KBM-7 (cell line): Measurements from ENCODE around the gene KRTAP1-5.
"Not testable (repeated sequence)": the region's sequence is repeated elsewhere in the genome, so short reads cannot be mapped to it uniquely, and the experiment has no call there.

ENCODE experiments used
- DNase-seq: peaks from one replicate; pipeline ENCODE4 v3.0.0-alpha.2; 2015
- in situ Hi-C: fragments of 300-500 bp; cut with MboI; formaldehyde crosslinking; loops from 2 replicates; pipeline ENCODE4 v1.14.3; 2020; ENCODE audit warnings: low sequenced_read_pairs, low pct_unique_long_range_greater_than_20kb, mixed read lengths

Gene KRTAP1-5

GRCh38 chr17:41010441-41010840 lies 16.6 kb downstream of the KRTAP1-5 start:
- in situ Hi-C loops: no loop called here
- DNase-seq: no peak

- in situ Hi-C loops: no loop called here
- no peak for DNase-seq
Measured at GRCh38 chr17:41009936-41010335, 17.1 kb downstream of the KRTAP1-5 start.

GRCh38 chr17:41009301-41009760 lies 17.7 kb downstream of the KRTAP1-5 start:
- no peak for DNase-seq
- in situ Hi-C loops: no loop called here

- DNase-seq: no peak
- in situ Hi-C loops: no loop called here
Measured at GRCh38 chr17:41008811-41009210, 18.2 kb downstream of the KRTAP1-5 start, which contains the start of gene KRTAP3-1. KRTAP3-1 (minus strand) TSS chr17:41009128; CDS start chr17:41009074, 54 bp downstream.

GRCh38 chr17:41004397-41004796 lies 22.6 kb downstream of the KRTAP1-5 start:
- in situ Hi-C loops: no loop called here
- DNase-seq: no peak

- DNase-seq: no peak
- in situ Hi-C loops: no loop called here
Measured at GRCh38 chr17:41003926-41004325, 23.1 kb downstream of the KRTAP1-5 start.

- no peak for DNase-seq
- in situ Hi-C loops: no loop called here
Measured at GRCh38 chr17:41002814-41003213, 24.2 kb downstream of the KRTAP1-5 start.

GRCh38 chr17:41001795-41002194 lies 25.2 kb downstream of the KRTAP1-5 start:
- in situ Hi-C loops: no loop called here
- no peak for DNase-seq

GRCh38 chr17:40999563-40999962 lies 27.4 kb downstream of the KRTAP1-5 start, which contains the start of gene KRTAP3-2:
KRTAP3-2 (minus strand) TSS chr17:40999906; CDS start chr17:40999853, 53 bp downstream.
- DNase-seq, in situ Hi-C loops: not testable (repeated sequence)

GRCh38 chr17:40997361-40997760 lies 29.6 kb downstream of the KRTAP1-5 start:
- in situ Hi-C loops: no loop called here
- DNase-seq: no peak

GRCh38 chr17:40996829-40997228 lies 30.2 kb downstream of the KRTAP1-5 start:
- in situ Hi-C loops: no loop called here

GRCh38 chr17:40995116-40995515 lies 31.9 kb downstream of the KRTAP1-5 start:
- in situ Hi-C loops: no loop called here
- no peak for DNase-seq

More at GRCh38 chr17:40996829-40997228, 30.2 kb downstream of the KRTAP1-5 start:
- no peak for DNase-seq

GRCh38 chr17:40993839-40994238 lies 33.2 kb downstream of the KRTAP1-5 start, which contains the start of gene KRTAP3-3:
KRTAP3-3 (minus strand) TSS chr17:40994164; CDS start chr17:40994097, 67 bp downstream.
- no peak for DNase-seq
- in situ Hi-C loops: no loop called here

GRCh38 chr17:40993084-40993483 lies 33.9 kb downstream of the KRTAP1-5 start:
- in situ Hi-C loops: no loop called here
- no peak for DNase-seq

- in situ Hi-C loops: no loop called here
Measured at GRCh38 chr17:40992666-40993065, 34.3 kb downstream of the KRTAP1-5 start.

GRCh38 chr17:40986920-40987319 lies 40.1 kb downstream of the KRTAP1-5 start:
- in situ Hi-C loops: no loop called here
- no peak for DNase-seq

More at GRCh38 chr17:40992666-40993065, 34.3 kb downstream of the KRTAP1-5 start:
- no peak for DNase-seq

- DNase-seq: no peak
- in situ Hi-C loops: no loop called here
Measured at GRCh38 chr17:40984226-40984625, 42.8 kb downstream of the KRTAP1-5 start, which contains the start of gene KRT40. KRT40 (minus strand) TSS chr17:40984326; CDS start chr17:40984273, 53 bp downstream.

- in situ Hi-C loops: no loop called here
- no peak for DNase-seq
Measured at GRCh38 chr17:40981115-40981514, 45.9 kb downstream of the KRTAP1-5 start.

GRCh38 chr17:40980596-40980995 lies 46.4 kb downstream of the KRTAP1-5 start:
- DNase-seq: no peak
- in situ Hi-C loops: no loop called here

- in situ Hi-C loops: no loop called here
- DNase-seq: no peak
Measured at GRCh38 chr17:40980117-40980516, 46.9 kb downstream of the KRTAP1-5 start.

- in situ Hi-C loops: no loop called here
- no peak for DNase-seq
Measured at GRCh38 chr17:40978575-40979151, 48.3 kb downstream of the KRTAP1-5 start.
